ENCODE measurements around the gene PORCN.

The PORCN gene

GRCh38 chrX:48498374-48498809 is 10.4 kb upstream of the PORCN start:
- no peak overlapping the region for H3K27ac ChIP-seq (ENCODE audit: low read length, poor library complexity, severe bottlenecking)
- H3K9me3 ChIP-seq (ENCODE audit: control insufficient read depth, low read length), result no peaks in the 10 kb centered on the region
- no peak overlapping the region for H2BK12ac ChIP-seq (ENCODE audit: low read length in 2 of 2)
- H3K9ac ChIP-seq (ENCODE audit: low read length), result no peak overlapping the region
- 10% methylated on average over 6 of the region's 6 CpGs for WGBS
- H3K4me2 ChIP-seq (ENCODE audit: low read length, poor library complexity, severe bottlenecking), result no peak overlapping the region
- H3K36me3 ChIP-seq (ENCODE audit: control insufficient read depth in 1 of 2, insufficient read depth in 2 of 2, low read depth in 1 of 2, low read length in 2 of 2), result no peaks in the 10 kb centered on the region
- H3K14ac ChIP-seq (ENCODE audit: low read length in 2 of 2), result no peak overlapping the region
- peaks cover 0 to 6% of the 10 kb centered on the region in 2 experiments for H3K27me3 ChIP-seq (ENCODE audit: control insufficient read depth in 1 of 2, insufficient read depth in 1 of 2, low read length in 2 of 2)
- peaks cover 6% of the 10 kb centered on the region for H3K4me1 ChIP-seq (ENCODE audit: control insufficient read depth, insufficient read depth, low read depth, low read length)
- H2AFZ ChIP-seq (ENCODE audit: low read depth, low read length), result no peak overlapping the region
- no peak overlapping the region for H2AK5ac ChIP-seq (ENCODE audit: low read length, severe bottlenecking)
- no peak overlapping the region for H4K8ac ChIP-seq (ENCODE audit: low read length)
- no peak overlapping the region for H2BK120ac ChIP-seq (ENCODE audit: low read depth, low read length)
- no peaks in the 10 kb centered on the region for H3K79me1 ChIP-seq (replicated peaks; ENCODE audit: low read length, poor library complexity, severe bottlenecking)
- no peak overlapping the region for H3K4me3 ChIP-seq (ENCODE audit: insufficient read depth in 1 of 2, low read depth in 1 of 2, low read length in 2 of 2)
- H3K4ac ChIP-seq (ENCODE audit: low read depth in 1 of 2, low read length in 2 of 2), result no peak overlapping the region
- no peak overlapping the region for H2BK15ac ChIP-seq (ENCODE audit: low read depth, poor library complexity, severe bottlenecking)
- no peak overlapping the region for H4K91ac ChIP-seq (ENCODE audit: low read length)
- H3K23ac ChIP-seq (ENCODE audit: low read length in 2 of 2), result no peak overlapping the region
- no peak overlapping the region for H3K18ac ChIP-seq (ENCODE audit: low read depth in 1 of 2, low read length in 2 of 2)
- no peak overlapping the region for H2BK5ac ChIP-seq (ENCODE audit: low read depth, low read length, poor library complexity, severe bottlenecking)
- DNase-seq, result peak; percentile 78

GRCh38 chrX:48504261-48504660 is 4.5 kb upstream of the PORCN start:
- no peak overlapping the region for H3K9ac ChIP-seq (ENCODE audit: low read length)
- peaks cover under 1% of the 10 kb centered on the region for H3K4me1 ChIP-seq (ENCODE audit: control insufficient read depth, insufficient read depth, low read depth, low read length)
- no peaks in the 10 kb centered on the region for H3K79me1 ChIP-seq (replicated peaks; ENCODE audit: low read length, poor library complexity, severe bottlenecking)
- no peak overlapping the region for H3K4ac ChIP-seq (ENCODE audit: low read depth in 1 of 2, low read length in 2 of 2)
- H2BK120ac ChIP-seq (ENCODE audit: low read depth, low read length), result no peak overlapping the region
- H3K4me2 ChIP-seq (ENCODE audit: low read length, poor library complexity, severe bottlenecking), result no peak overlapping the region
- WGBS, result 92% methylated on average over 3 of the region's 7 CpGs
- H3K18ac ChIP-seq (ENCODE audit: low read depth in 1 of 2, low read length in 2 of 2), result no peak overlapping the region
- H4K8ac ChIP-seq (ENCODE audit: low read length), result no peak overlapping the region
- peaks cover 0 to 9% of the 10 kb centered on the region in 2 experiments for H3K27me3 ChIP-seq (ENCODE audit: control insufficient read depth in 1 of 2, insufficient read depth in 1 of 2, low read length in 2 of 2)
- no peak overlapping the region for H3K23ac ChIP-seq (ENCODE audit: low read length in 2 of 2)
- no peak overlapping the region for H2AK5ac ChIP-seq (ENCODE audit: low read length, severe bottlenecking)
- H2BK15ac ChIP-seq (ENCODE audit: low read depth, poor library complexity, severe bottlenecking), result no peak overlapping the region
- no peaks in the 10 kb centered on the region for H3K9me3 ChIP-seq (ENCODE audit: control insufficient read depth, low read length)
- H2BK12ac ChIP-seq (ENCODE audit: low read length in 2 of 2), result no peak overlapping the region
- no peak overlapping the region for H3K14ac ChIP-seq (ENCODE audit: low read length in 2 of 2)
- no peak overlapping the region for H2BK5ac ChIP-seq (ENCODE audit: low read depth, low read length, poor library complexity, severe bottlenecking)
- no peak overlapping the region for H4K91ac ChIP-seq (ENCODE audit: low read length)
- no peak overlapping the region for H3K4me3 ChIP-seq (ENCODE audit: insufficient read depth in 1 of 2, low read depth in 1 of 2, low read length in 2 of 2)
- no peak overlapping the region for H2AFZ ChIP-seq (ENCODE audit: low read depth, low read length)
- H3K27ac ChIP-seq (ENCODE audit: low read length, poor library complexity, severe bottlenecking), result no peak overlapping the region
- H3K36me3 ChIP-seq (ENCODE audit: control insufficient read depth in 1 of 2, insufficient read depth in 2 of 2, low read depth in 1 of 2, low read length in 2 of 2), result no peaks in the 10 kb centered on the region
- no peak for DNase-seq

- 75% methylated on average over 3 of the region's 5 CpGs for WGBS
- H2BK120ac ChIP-seq (ENCODE audit: low read depth, low read length), result no peak overlapping the region
These were observed 3.3 kb upstream of the PORCN start for GRCh38 chrX:48505481-48505880.

GRCh38 chrX:48507246-48507645 is 1.5 kb upstream of the PORCN start:
- H3K23ac ChIP-seq (ENCODE audit: low read length in 2 of 2), result no peak overlapping the region
- H3K9ac ChIP-seq (ENCODE audit: low read length), result no peak overlapping the region
- DNase-seq, result no peak
- no peak overlapping the region for H3K4me2 ChIP-seq (ENCODE audit: low read length, poor library complexity, severe bottlenecking)
- H3K27me3 ChIP-seq (ENCODE audit: control insufficient read depth in 1 of 2, insufficient read depth in 1 of 2, low read length in 2 of 2), result peaks cover 0 to 9% of the 10 kb centered on the region in 2 experiments
- no peak overlapping the region for H3K27ac ChIP-seq (ENCODE audit: low read length, poor library complexity, severe bottlenecking)
- no peak overlapping the region for H4K91ac ChIP-seq (ENCODE audit: low read length)
- no peak overlapping the region for H3K4ac ChIP-seq (ENCODE audit: low read depth in 1 of 2, low read length in 2 of 2)
- H3K4me1 ChIP-seq (ENCODE audit: control insufficient read depth, insufficient read depth, low read depth, low read length), result peaks cover 7% of the 10 kb centered on the region
- no peaks in the 10 kb centered on the region for H3K79me1 ChIP-seq (replicated peaks; ENCODE audit: low read length, poor library complexity, severe bottlenecking)
- H3K14ac ChIP-seq (ENCODE audit: low read length in 2 of 2), result no peak overlapping the region
- H2BK5ac ChIP-seq (ENCODE audit: low read depth, low read length, poor library complexity, severe bottlenecking), result no peak overlapping the region
- no peak overlapping the region for H3K18ac ChIP-seq (ENCODE audit: low read depth in 1 of 2, low read length in 2 of 2)
- H3K4me3 ChIP-seq (ENCODE audit: insufficient read depth in 1 of 2, low read depth in 1 of 2, low read length in 2 of 2), result no peak overlapping the region
- H3K9me3 ChIP-seq (ENCODE audit: control insufficient read depth, low read length), result no peaks in the 10 kb centered on the region
- no peak overlapping the region for H2AFZ ChIP-seq (ENCODE audit: low read depth, low read length)
- H2BK120ac ChIP-seq (ENCODE audit: low read depth, low read length), result no peak overlapping the region
- H2BK15ac ChIP-seq (ENCODE audit: low read depth, poor library complexity, severe bottlenecking), result no peak overlapping the region
- peaks cover 0 to 7% of the 10 kb centered on the region in 2 experiments for H3K36me3 ChIP-seq (ENCODE audit: control insufficient read depth in 1 of 2, insufficient read depth in 2 of 2, low read depth in 1 of 2, low read length in 2 of 2)
- H2AK5ac ChIP-seq (ENCODE audit: low read length, severe bottlenecking), result no peak overlapping the region
- 100% methylated on average over 2 of the region's 5 CpGs for WGBS
- H2BK12ac ChIP-seq (ENCODE audit: low read length in 2 of 2), result no peak overlapping the region
- no peak overlapping the region for H4K8ac ChIP-seq (ENCODE audit: low read length)

More at GRCh38 chrX:48505481-48505880, 3.3 kb upstream of the PORCN start:
- Histone ChIP-seq H3K14ac (ENCODE audit: low read length in 2 of 2) (no peak overlapping the region), H4K8ac (ENCODE audit: low read length) (no peak overlapping the region), H3K27ac (ENCODE audit: low read length, poor library complexity, severe bottlenecking) (no peak overlapping the region), H2AFZ (ENCODE audit: low read depth, low read length) (no peak overlapping the region), H2AK5ac (ENCODE audit: low read length, severe bottlenecking) (no peak overlapping the region), H4K91ac (ENCODE audit: low read length) (no peak overlapping the region), H3K18ac (ENCODE audit: low read depth in 1 of 2, low read length in 2 of 2) (no peak overlapping the region), H3K9me3 (ENCODE audit: control insufficient read depth, low read length) (no peaks in the 10 kb centered on the region), H3K23ac (ENCODE audit: low read length in 2 of 2) (no peak overlapping the region), H3K4me3 (ENCODE audit: insufficient read depth in 1 of 2, low read depth in 1 of 2, low read length in 2 of 2) (no peak overlapping the region), H3K4ac (ENCODE audit: low read depth in 1 of 2, low read length in 2 of 2) (no peak overlapping the region), H3K79me1 (replicated peaks; ENCODE audit: low read length, poor library complexity, severe bottlenecking) (no peaks in the 10 kb centered on the region), H3K36me3 (ENCODE audit: control insufficient read depth in 1 of 2, insufficient read depth in 2 of 2, low read depth in 1 of 2, low read length in 2 of 2) (no peaks in the 10 kb centered on the region), H2BK15ac (ENCODE audit: low read depth, poor library complexity, severe bottlenecking) (no peak overlapping the region), H3K27me3 (ENCODE audit: control insufficient read depth in 1 of 2, insufficient read depth in 1 of 2, low read length in 2 of 2) (peaks cover 0 to 9% of the 10 kb centered on the region in 2 experiments), H3K9ac (ENCODE audit: low read length) (no peak overlapping the region), H2BK5ac (ENCODE audit: low read depth, low read length, poor library complexity, severe bottlenecking) (no peak overlapping the region), H3K4me2 (ENCODE audit: low read length, poor library complexity, severe bottlenecking) (no peak overlapping the region), H3K4me1 (ENCODE audit: control insufficient read depth, insufficient read depth, low read depth, low read length) (peaks cover 7% of the 10 kb centered on the region), H2BK12ac (ENCODE audit: low read length in 2 of 2) (no peak overlapping the region)
- no peak for DNase-seq
